Activated B cell treated with CpG ODN at 0.5 μM for 24 hours (primary cell): ENCODE results near the gene SYT13. TPM values are rescaled to one million over a fixed set of nuclear protein-coding genes. Genes with fewer than 3 reads are reported as not detected.

Source experiments
- ATAC-seq: fragments of 200-7000 bp; cut with Tn5 transposase; one replicate; pipeline ENCODE4 v1.10.0; 2021; ENCODE audit warnings: low read depth, mild to moderate bottlenecking, moderate library complexity
- CTCF ChIA-PET: fragments of 350-600 bp; sonication (Branson Sonifier 250); formaldehyde crosslinking; loops from one replicate; lab custom pipeline; 2021; ENCODE audit warnings: antibody characterized with exemption; lab: Charles Lee
- POLR2A ChIA-PET: fragments of 350-600 bp; sonication (Branson Sonifier 250); formaldehyde crosslinking; loops from one replicate; lab custom pipeline; 2021; ENCODE audit warnings: antibody characterized with exemption; lab: Charles Lee
- DNase-seq: peaks from one replicate; pipeline ENCODE4 v3.0.0; 2022
- H3K27ac Mint-ChIP-seq: one replicate; pipeline ENCODE4 v1.8.0; 2020; ENCODE audit warnings: mixed read lengths
- H3K27me3 Mint-ChIP-seq: one replicate; pipeline ENCODE4 v1.8.0; 2021; ENCODE audit warnings: mixed read lengths
- H3K36me3 Mint-ChIP-seq: one replicate; pipeline ENCODE4 v1.8.0; 2021; ENCODE audit warnings: low read depth, mixed read lengths
- H3K4me1 Mint-ChIP-seq: one replicate; pipeline ENCODE4 v1.8.0; 2021; ENCODE audit warnings: mixed read lengths
- H3K4me3 Mint-ChIP-seq: one replicate; pipeline ENCODE4 v1.8.0; 2020; ENCODE audit warnings: mild to moderate bottlenecking, mixed read lengths
- H3K9me3 Mint-ChIP-seq: one replicate; pipeline ENCODE4 v1.8.0; 2020; ENCODE audit warnings: mixed read lengths
- CTCF ChIP-seq: fragments of 200-600 bp; IDR thresholded peaks from one replicate; pipeline ENCODE4 v1.8.0; 2022; ENCODE audit warnings: antibody characterized with exemption, mild to moderate bottlenecking
- intact Hi-C: fragments of 100-400 bp; cut with micrococcal nuclease; formaldehyde crosslinking; loops from one replicate; pipeline ENCODE4 v1.15.1; 2024
- total RNA-seq: library from RNA; stranded (reverse); gene quantifications from 2 replicates; pipeline ENCODE4 v1.2.3, GENCODE V29; 2022

SYT13 gene
- total RNA-seq, 1 donor from 2014 or later, result not detected

DNA sequence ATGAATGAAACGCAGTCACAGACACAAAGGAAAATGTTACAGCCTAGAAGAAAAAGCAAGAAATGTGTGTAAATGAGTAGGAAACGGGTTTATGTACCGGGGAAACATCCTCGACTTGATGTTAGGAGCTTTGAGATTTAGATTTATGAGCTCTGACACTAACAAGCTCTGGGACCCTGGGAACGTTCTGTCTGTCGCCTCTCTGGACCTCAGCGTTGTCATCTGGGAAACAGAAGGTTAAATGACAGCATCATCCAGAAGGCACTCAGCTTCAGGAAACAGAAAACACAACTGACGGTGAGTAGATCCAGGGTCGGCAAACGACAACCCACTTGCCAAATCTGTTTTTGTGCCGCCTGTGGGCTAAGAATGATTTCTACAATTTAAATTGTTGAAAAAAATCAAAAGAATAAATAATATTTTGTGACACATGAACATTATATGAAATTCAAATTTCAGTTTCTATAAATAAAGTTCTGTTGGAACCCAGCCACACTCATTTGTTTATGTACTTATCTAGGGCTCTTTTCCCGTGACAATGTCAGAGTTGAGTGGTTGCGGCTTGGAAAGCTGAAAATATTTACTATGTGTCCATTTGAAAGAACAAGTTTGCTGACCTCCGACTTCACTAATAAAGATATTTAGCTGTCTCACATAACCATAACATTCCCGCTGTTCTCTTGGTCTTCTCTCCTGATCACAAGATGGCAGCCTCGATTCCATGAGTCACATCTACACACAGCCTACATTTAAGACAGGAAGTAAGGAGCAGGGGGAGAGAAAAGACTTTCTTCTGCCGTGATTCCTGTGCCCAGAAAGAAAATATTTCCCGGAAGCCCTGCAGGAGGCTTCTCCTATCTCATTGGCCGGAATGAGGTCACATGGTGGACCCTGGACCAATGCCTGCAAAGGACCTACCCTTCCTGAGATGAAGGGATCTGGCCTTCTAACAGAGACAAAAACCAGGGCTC, 47.1 kb upstream of the SYT13 start:
- ChIA-PET POLR2A (interaction anchor here (1.7 kb wide), 1 partner anchor 223 kb away, joined by 4 read pairs; no protein-coding TSS in a partner anchor), CTCF (interaction anchor here (0.7 to 9.5 kb wide), 6 partner anchors 38 to 397 kb away, joined by 3 to 153 read pairs (median 5); no protein-coding TSS in a partner anchor)
- Mint-ChIP-seq H3K4me1 (peaks cover 2% of the 10 kb centered on the region), H3K4me3 (no peak overlapping the region), H3K27me3 (peaks cover 20% of the 10 kb centered on the region), H3K27ac (no peak overlapping the region), H3K36me3 (no peaks in the 10 kb centered on the region), H3K9me3 (no peaks in the 10 kb centered on the region)
- DNase-seq, result no peak
- ATAC-seq, result no peak
- no peak for TF ChIP-seq CTCF
- intact Hi-C loops, result loop anchor here (2.0 kb wide), 2 partner anchors 396 to 406 kb away; no protein-coding TSS in a partner anchor

DNA sequence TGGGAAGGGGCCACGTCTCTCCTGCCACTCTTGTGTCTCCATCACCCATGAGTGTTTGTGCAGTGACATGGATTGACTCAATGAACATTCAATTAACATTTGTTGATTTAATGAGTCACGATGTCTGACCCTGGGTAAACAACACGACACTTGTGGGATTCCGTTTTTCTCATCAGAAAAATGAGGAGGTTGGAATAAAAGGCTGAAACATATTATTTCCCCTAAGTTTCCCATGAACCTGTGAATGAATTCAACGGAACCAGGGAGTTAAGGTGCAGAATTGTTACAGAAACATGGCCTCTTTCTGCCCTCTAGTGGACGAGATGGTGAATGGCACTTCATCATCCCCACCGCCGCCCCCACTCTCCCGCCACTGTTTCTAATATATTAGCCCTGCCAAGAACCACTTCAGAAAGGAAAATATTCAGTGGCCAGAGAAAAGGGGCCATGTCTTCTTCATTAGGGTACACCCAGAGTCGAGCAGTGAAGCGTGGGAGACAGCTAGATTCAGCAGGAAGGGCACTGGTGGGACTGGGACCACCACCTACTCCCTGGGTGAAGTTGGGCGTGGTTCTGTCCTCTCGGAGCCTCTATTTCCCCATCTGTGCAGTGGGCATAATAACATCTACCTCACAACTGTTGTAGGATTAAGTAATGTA, 46.3 kb upstream of the SYT13 start:
- DNase-seq (no peak), ATAC-seq (peak; percentile 81)
- H3K27ac Mint-ChIP-seq, result no peak overlapping the region
- intact Hi-C loops, result loop anchor here (1.0 to 2.0 kb wide), 4 partner anchors 39 to 406 kb away; no protein-coding TSS in a partner anchor
- CTCF ChIA-PET, result interaction anchor here (0.7 to 9.5 kb wide), 6 partner anchors 39 to 229 kb away, joined by 3 to 153 read pairs (median 10); no protein-coding TSS in a partner anchor
- no peaks in the 10 kb centered on the region for H3K36me3 Mint-ChIP-seq
- peaks cover 26% of the 10 kb centered on the region for H3K27me3 Mint-ChIP-seq
- H3K4me1 Mint-ChIP-seq, result peaks cover 2% of the 10 kb centered on the region
- POLR2A ChIA-PET, result interaction anchor here (1.7 kb wide), 1 partner anchor 222 kb away, joined by 4 read pairs; no protein-coding TSS in a partner anchor
- no peak overlapping the region for H3K4me3 Mint-ChIP-seq
- no peak for TF ChIP-seq CTCF
- no peaks in the 10 kb centered on the region for H3K9me3 Mint-ChIP-seq

- DNase-seq (no peak), ATAC-seq (no peak)
- peaks cover 2% of the 10 kb centered on the region for H3K4me1 Mint-ChIP-seq
- no peak for TF ChIP-seq CTCF
- intact Hi-C loops, result loop anchor here (1.0 to 2.0 kb wide), 4 partner anchors 39 to 405 kb away; no protein-coding TSS in a partner anchor
- H3K36me3 Mint-ChIP-seq, result no peaks in the 10 kb centered on the region
- H3K4me3 Mint-ChIP-seq, result no peak overlapping the region
- H3K9me3 Mint-ChIP-seq, result peaks cover 3% of the 10 kb centered on the region
- ChIA-PET CTCF (interaction anchor here (0.8 to 9.5 kb wide), 4 partner anchors 217 to 391 kb away, joined by 3 to 153 read pairs (median 18); no protein-coding TSS in a partner anchor), POLR2A (no interaction called here)
- H3K27ac Mint-ChIP-seq, result no peak overlapping the region
- peaks cover 30% of the 10 kb centered on the region for H3K27me3 Mint-ChIP-seq
Observed at GRCh38 chr11:45331839-45332238, 45.7 kb upstream of the SYT13 start.

DNA sequence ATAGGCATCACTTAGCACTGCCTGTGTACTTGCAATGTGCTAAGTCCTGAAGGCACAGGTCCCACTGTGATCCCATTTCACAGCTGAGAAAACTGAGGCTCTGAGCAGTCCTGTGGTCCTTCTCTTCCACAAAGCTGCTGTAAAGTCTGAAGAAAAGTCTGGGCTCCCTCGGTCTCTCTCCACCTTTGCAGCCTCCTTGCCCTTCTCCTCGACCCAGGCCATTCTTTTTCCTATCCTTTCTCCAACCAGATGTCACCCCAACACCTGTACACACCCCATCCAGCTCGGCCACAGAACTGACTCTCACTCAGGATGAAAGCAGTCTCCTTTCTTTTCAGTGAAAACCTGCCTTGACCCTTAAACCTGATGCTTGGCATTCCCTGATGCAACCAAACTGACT, 42.6 kb upstream of the SYT13 start:
- intact Hi-C loops, result no loop called here
- DNase-seq (no peak), ATAC-seq (no peak)
- Mint-ChIP-seq H3K27me3 (peaks cover 42% of the 10 kb centered on the region), H3K4me3 (no peak overlapping the region), H3K36me3 (no peaks in the 10 kb centered on the region), H3K4me1 (no peaks in the 10 kb centered on the region), H3K9me3 (peaks cover 4% of the 10 kb centered on the region), H3K27ac (no peak overlapping the region)
- no peak for TF ChIP-seq CTCF
- POLR2A ChIA-PET, result interaction anchor here (0.6 kb wide), 1 partner anchor 42 kb away, joined by 3 read pairs; no protein-coding TSS in a partner anchor
- CTCF ChIA-PET, result interaction anchor here (1.2 to 9.5 kb wide), 4 partner anchors 21 to 224 kb away, joined by 3 to 153 read pairs (median 11); no protein-coding TSS in a partner anchor
